ENCODE data around the gene ZGLP1.
A peak's percentile ranks its signal among the peaks of the same experiment; 100 is the strongest.
"Not testable (repeated sequence)": the region's sequence is repeated elsewhere in the genome, so short reads cannot be mapped to it uniquely, and the experiment has no call there.

Gene ZGLP1

GRCh38 chr19:10343495-10343894 lies 33.9 kb upstream of the ZGLP1 start:
- no peak overlapping the region for H3K4me3 ChIP-seq (ENCODE audit: low read length)
- TF ChIP-seq CTCF (IDR thresholded peaks at IDR 0.05; ENCODE audit: insufficient read depth, low read depth, low read length, missing control alignments), result no peak
- peak; percentile 10 for DNase-seq (ENCODE audit: low read depth)

- no peak for TF ChIP-seq CTCF (IDR thresholded peaks at IDR 0.05; ENCODE audit: insufficient read depth, low read depth, low read length, missing control alignments)
- DNase-seq (ENCODE audit: low read depth), result no peak
- no peak overlapping the region for H3K4me3 ChIP-seq (ENCODE audit: low read length)
Measured at GRCh38 chr19:10339977-10340376, 30.4 kb upstream of the ZGLP1 start.

DNA sequence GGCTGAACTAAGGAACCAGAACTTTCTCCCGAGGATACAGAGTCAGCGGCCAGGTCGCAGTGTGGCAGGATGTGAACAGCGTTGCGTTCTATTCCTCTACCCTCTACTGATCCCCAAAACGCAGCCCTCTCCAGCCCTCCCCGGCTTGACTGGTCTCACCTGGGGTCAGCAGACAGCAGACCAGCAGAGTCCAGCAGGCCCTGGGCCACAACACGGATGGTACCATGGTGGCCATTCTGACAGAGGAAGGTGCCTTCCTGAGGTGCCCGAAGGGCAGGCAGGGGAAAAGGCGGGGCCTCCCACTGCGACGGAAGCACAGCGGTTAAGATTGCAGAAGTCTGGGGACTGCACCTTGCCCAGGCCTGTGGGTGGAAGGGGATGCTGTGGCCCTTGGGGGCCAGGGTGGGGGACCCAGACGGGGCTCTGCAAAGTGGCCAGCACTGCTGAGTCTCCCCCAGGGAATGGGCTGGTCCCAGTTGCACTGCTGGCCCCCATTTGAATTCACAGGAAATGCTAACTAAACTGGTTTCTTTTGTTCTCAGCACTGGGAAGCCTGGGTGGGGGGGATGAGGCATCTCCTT lies 29.9 kb upstream of the ZGLP1 start, which contains the start of gene ICAM3:
TSS of gene ICAM3 (minus strand) at position 245 of the 581 bp plus-strand sequence. CDS start at position 235, 10 bp downstream.
- no peak for DNase-seq (ENCODE audit: low read depth)
- no peak for TF ChIP-seq CTCF (IDR thresholded peaks at IDR 0.05; ENCODE audit: insufficient read depth, low read depth, low read length, missing control alignments)
- H3K4me3 ChIP-seq (ENCODE audit: low read length), result no peak within 1 kb of the TSS

DNA sequence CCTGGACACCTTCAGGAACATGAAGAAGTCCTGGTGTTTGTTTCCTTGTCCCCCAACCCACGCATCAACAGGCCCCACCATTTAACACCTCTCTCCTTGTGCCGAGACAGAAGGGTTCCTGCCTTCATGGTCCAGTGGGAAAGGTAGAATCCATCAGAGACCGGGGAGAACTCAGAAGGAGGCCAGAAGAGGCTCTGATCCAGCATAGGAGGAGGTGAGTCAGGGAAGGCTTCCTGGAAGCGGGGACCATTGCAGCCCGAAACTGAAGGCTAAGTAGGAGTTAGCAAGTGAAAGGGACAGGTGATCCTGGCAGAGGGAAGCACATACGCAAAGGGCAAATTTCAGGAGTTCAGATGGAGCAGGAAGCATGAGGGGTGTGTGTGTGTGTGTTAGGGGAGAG lies 29.3 kb upstream of the ZGLP1 start:
- no peak overlapping the region for H3K4me3 ChIP-seq (ENCODE audit: low read length)
- no peak for TF ChIP-seq CTCF (IDR thresholded peaks at IDR 0.05; ENCODE audit: insufficient read depth, low read depth, low read length, missing control alignments)
- no peak for DNase-seq (ENCODE audit: low read depth)

DNA sequence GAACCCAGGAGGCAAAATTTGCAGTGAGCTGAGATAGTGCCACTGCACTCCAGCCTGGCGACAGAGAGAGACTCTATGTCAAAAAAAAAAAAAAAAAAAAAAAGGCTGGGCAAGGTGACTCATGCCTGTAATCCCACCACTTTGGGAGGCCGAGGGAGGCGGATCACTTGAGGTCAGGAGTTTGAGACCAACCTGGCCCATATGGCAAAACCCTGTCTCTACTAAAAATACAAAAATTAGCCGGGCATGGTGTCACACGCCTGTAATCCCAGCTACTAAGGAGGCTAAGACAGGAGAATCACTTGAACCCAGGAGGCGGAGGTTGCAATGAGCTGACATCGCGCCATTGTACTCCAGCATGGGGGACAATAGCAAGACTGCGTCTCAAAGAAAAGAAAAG lies 27.1 kb upstream of the ZGLP1 start:
- H3K4me3 ChIP-seq (ENCODE audit: low read length); DNase-seq (ENCODE audit: low read depth): not testable (repeated sequence)

DNA sequence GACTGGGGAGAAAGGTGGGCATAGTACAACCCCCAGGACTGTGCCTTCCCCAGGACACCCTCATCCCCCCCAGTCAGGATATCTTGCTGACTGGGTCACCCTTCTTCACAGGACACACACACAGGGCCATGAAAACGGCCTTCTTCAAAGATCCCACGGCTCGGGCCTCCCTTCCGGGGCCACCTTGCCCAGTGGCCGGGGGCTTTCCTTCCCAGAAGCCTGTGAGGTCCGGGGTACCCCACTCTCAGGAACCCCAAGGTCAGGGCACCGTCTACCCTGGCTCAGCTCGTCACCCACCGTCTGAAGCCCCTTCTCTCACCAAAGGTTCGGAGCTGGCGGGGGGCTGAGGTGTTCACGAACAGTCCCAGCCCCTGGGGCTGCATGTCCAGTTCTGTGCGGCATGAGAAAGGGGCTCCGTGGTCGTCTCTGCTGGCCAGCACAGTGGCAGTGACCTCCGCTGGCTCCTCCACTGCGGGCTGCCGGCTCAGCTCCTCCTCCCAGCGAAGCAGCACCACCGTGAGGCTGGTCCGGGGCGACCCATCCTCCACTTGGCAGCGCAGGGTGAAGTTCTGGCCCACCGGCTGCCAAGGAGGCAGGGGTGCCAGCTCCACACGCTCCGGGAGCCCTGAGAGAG lies 25.9 kb upstream of the ZGLP1 start:
- H3K4me3 ChIP-seq (ENCODE audit: low read length), result no peak overlapping the region
- DNase-seq (ENCODE audit: low read depth), result no peak
- TF ChIP-seq CTCF (IDR thresholded peaks at IDR 0.05; ENCODE audit: insufficient read depth, low read depth, low read length, missing control alignments), result no peak

GRCh38 chr19:10334588-10335351 lies 25.2 kb upstream of the ZGLP1 start:
- TF ChIP-seq CTCF (IDR thresholded peaks at IDR 0.05; ENCODE audit: insufficient read depth, low read depth, low read length, missing control alignments), result no peak
- peak overlapping the region; percentile 61 for H3K4me3 ChIP-seq (ENCODE audit: low read length)
- DNase-seq (ENCODE audit: low read depth), result peak; percentile 95
